Measurements from ENCODE around the gene PKNOX2. TPM values are rescaled to one million over a fixed set of nuclear protein-coding genes. Genes with fewer than 3 reads are reported as not detected.

The PKNOX2 gene
- polyA plus RNA-seq, 2 of the 4 experiments (the other 2 are of a cell fraction), result not detected

DNA sequence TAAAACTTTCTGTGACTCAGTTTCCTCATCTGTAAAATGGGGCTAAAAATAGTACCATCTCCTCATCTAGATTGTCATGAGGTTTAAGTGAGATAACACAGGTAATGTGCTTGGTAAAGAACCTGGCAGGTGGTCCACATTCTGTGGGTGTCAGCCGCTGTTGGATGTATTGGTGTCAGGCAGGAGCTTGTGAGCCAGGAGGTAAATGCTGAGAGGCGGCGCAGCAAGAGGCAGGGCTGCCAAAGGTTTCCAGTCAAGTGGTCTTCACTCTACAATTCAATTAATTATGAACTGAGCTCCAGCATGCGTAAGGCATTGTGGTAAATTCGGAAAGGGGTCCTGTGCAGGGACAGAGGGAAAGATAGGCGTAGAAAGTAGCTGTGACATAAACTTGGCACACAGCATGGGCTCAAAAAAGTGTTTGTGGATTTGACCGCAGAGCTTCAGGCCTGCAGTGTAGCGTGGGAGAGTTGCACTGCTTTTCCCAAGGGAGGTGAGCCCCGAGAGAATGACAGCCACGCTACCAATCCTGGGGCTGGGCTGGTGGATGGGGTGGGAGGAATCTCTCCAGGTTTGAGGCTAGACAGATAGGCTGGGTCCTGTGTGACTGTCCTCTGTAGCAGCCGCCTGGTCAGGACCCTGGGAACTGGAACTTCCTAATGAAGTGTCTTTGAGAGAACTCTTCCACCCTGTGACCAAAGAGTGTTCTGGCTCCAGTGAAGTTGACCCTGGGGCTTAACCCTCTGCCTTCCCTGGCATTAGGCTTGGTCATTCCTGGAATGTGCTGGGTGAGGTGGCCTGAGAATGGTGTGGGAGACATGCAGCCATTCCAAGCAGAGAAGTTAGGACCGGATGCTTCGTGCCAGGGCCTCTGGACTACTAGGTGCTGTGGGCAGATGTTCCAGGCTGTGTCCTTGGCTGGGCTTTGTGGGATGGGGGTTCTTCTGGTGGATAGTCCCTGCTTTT is 209.2 kb downstream of the PKNOX2 start:
- TF ChIP-seq CBX2 (IDR thresholded peaks at IDR 0.05; ENCODE audit: borderline replicate concordance, low read depth), result no peak
- no peak for TF ChIP-seq HEYL (CRISPR knock-in tag; IDR thresholded peaks at IDR 0.05)
- TF ChIP-seq MYC (IDR thresholded peaks at IDR 0.05; ENCODE audit: borderline replicate concordance, low read length), result no peak
- TF ChIP-seq CHD4 (IDR thresholded peaks at IDR 0.05; ENCODE audit: borderline replicate concordance), result no peak
- TF ChIP-seq EHMT2 (IDR thresholded peaks at IDR 0.05; ENCODE audit: low read depth), result no peak
- TF ChIP-seq, protein P1, sequence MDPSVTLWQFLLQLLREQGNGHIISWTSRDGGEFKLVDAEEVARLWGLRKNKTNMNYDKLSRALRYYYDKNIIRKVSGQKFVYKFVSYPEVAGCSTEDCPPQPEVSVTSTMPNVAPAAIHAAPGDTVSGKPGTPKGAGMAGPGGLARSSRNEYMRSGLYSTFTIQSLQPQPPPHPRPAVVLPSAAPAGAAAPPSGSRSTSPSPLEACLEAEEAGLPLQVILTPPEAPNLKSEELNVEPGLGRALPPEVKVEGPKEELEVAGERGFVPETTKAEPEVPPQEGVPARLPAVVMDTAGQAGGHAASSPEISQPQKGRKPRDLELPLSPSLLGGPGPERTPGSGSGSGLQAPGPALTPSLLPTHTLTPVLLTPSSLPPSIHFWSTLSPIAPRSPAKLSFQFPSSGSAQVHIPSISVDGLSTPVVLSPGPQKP (IDR thresholded peaks at IDR 0.05; ENCODE audit: low read depth, low read length), result no peak
- TF ChIP-seq KDM1A (IDR thresholded peaks at IDR 0.05; ENCODE audit: low read depth), result no peak
- no peak for TF ChIP-seq RAD21 (conservative IDR thresholded peaks at IDR 0.05 in 1 of 2, IDR thresholded peaks at IDR 0.05 in 1 of 2)
- TF ChIP-seq ZSCAN20 (CRISPR knock-in tag; IDR thresholded peaks at IDR 0.05), result no peak
- TF ChIP-seq HOXB13 (CRISPR knock-in tag; IDR thresholded peaks at IDR 0.05; ENCODE audit: low read depth), result no peak
- TF ChIP-seq FOSL2 (IDR thresholded peaks at IDR 0.05), result no peak
- no peak for TF ChIP-seq FOSL2 (CRISPR knock-in tag; IDR thresholded peaks at IDR 0.05)
- TF ChIP-seq, protein P2, sequence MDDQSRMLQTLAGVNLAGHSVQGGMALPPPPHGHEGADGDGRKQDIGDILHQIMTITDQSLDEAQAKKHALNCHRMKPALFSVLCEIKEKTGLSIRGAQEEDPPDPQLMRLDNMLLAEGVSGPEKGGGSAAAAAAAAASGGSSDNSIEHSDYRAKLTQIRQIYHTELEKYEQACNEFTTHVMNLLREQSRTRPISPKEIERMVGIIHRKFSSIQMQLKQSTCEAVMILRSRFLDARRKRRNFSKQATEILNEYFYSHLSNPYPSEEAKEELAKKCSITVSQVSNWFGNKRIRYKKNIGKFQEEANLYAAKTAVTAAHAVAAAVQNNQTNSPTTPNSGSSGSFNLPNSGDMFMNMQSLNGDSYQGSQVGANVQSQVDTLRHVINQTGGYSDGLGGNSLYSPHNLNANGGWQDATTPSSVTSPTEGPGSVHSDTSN (IDR thresholded peaks at IDR 0.05), result no peak
- TF ChIP-seq CHD2 (IDR thresholded peaks at IDR 0.05; ENCODE audit: low read length, partially characterized antibody), result no peak
- Histone ChIP-seq H3K9me3 (no peaks in the 10 kb centered on the region), H3K4me2 (no peak overlapping the region), H3K4me3 (no peak overlapping the region), H3K4me1 (no peaks in the 10 kb centered on the region), H3K27ac (no peak overlapping the region)
- ATAC-seq (no peak), FAIRE-seq (no peak), DNase-seq (ENCODE audit: low read depth in 1 of 2, low spot score in 1 of 2) (no peak)
- ChIA-PET POLR2A (no interaction called here), CTCF (interaction anchor here (2.1 to 2.5 kb wide), 2 partner anchors 29 to 31 kb away, joined by 5 to 10 read pairs; no protein-coding TSS in a partner anchor)
- WGBS (ENCODE audit: missing lambda C conversion rate), result 52% methylated on average over 8 of the region's 13 CpGs

DNA sequence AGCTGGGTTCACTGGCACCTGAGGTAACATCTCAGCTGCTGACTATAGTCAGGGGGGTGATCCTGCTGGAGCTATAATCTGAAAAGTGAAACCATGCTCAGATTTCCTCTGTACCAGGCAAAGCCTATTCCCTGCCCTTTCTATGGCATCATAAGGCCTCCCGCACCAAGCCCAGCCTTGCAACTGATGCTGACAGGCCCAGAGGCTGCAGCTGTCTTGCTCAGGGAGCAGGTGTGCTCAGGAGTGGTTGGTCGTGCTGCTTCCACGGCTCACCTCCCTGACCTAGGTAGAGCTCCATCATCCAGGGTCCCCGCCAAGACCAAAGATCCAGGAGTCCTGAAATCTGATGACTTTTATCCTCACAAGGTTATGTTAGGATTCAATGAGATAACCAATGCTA is 209.8 kb downstream of the PKNOX2 start:
- no peak overlapping the region for H3K4me2 ChIP-seq
- H3K27ac ChIP-seq, result no peak overlapping the region
- ChIA-PET POLR2A (no interaction called here), CTCF (interaction anchor here (1.2 to 2.5 kb wide), 2 partner anchors 26 to 30 kb away, joined by 3 to 10 read pairs; no protein-coding TSS in a partner anchor)
- FAIRE-seq (no peak), DNase-seq (ENCODE audit: low read depth in 1 of 2, low spot score in 1 of 2) (no peak), ATAC-seq (no peak)
- TF ChIP-seq FOXS1 (CRISPR knock-in tag; IDR thresholded peaks at IDR 0.05) (no peak), CEBPB (IDR thresholded peaks at IDR 0.05) (no peak), RAD21 (conservative IDR thresholded peaks at IDR 0.05 in 1 of 2, IDR thresholded peaks at IDR 0.05 in 1 of 2) (no peak), NPAS2 (CRISPR knock-in tag; IDR thresholded peaks at IDR 0.05; ENCODE audit: borderline replicate concordance) (no peak), MAZ (IDR thresholded peaks at IDR 0.05; ENCODE audit: borderline replicate concordance, low read depth, low read length) (no peak), ZSCAN20 (CRISPR knock-in tag; IDR thresholded peaks at IDR 0.05) (no peak), RFX5 (IDR thresholded peaks at IDR 0.05) (no peak), HOXA7 (CRISPR knock-in tag; IDR thresholded peaks at IDR 0.05) (no peak)
- no peaks in the 10 kb centered on the region for H3K9me3 ChIP-seq
- WGBS (ENCODE audit: missing lambda C conversion rate), result 41% methylated on average over 4 of the region's 4 CpGs
- no peaks in the 10 kb centered on the region for H3K4me1 ChIP-seq
- no peak overlapping the region for H3K4me3 ChIP-seq

DNA sequence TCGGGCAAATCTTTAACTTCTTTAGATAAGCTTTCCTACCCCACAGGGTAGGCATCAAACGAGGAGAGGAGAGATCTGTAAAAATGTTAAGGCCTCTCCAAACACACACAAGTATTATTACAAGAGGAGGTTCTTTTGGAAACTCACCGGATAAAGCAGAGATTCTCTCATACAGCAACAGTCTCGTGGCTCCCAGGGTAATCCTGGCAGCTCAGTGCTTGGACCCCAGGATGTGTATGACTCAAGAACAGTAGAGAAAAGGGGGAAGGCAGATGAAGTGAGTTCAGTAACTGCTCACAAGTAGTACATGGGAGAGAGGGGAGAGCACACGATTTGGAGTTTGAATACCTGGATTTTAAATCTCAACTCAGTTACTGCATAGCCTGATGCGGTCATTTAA is 210.6 kb downstream of the PKNOX2 start:
- WGBS (ENCODE audit: missing lambda C conversion rate), result 23% methylated on average over 6 of the region's 6 CpGs
- TF ChIP-seq RCOR1 (IDR thresholded peaks at IDR 0.05; ENCODE audit: low read depth, low read length) (no peak), HOXB13 (CRISPR knock-in tag; IDR thresholded peaks at IDR 0.05; ENCODE audit: low read depth) (no peak), JUN (IDR thresholded peaks at IDR 0.05) (no peak), HOXA7 (CRISPR knock-in tag; IDR thresholded peaks at IDR 0.05) (no peak), NPAS2 (CRISPR knock-in tag; IDR thresholded peaks at IDR 0.05; ENCODE audit: borderline replicate concordance) (no peak), HDAC2 (IDR thresholded peaks at IDR 0.05) (no peak), FOSL2 (IDR thresholded peaks at IDR 0.05) (no peak), FOSL2 (CRISPR knock-in tag; IDR thresholded peaks at IDR 0.05) (no peak), FOXS1 (CRISPR knock-in tag; IDR thresholded peaks at IDR 0.05) (no peak), TFCP2L1 (CRISPR knock-in tag; IDR thresholded peaks at IDR 0.05) (no peak), PHF8 (IDR thresholded peaks at IDR 0.05; ENCODE audit: borderline replicate concordance, low read depth) (no peak), CEBPB (IDR thresholded peaks at IDR 0.05) (no peak), FOSB (CRISPR knock-in tag; IDR thresholded peaks at IDR 0.05) (no peak), GATA3 (IDR thresholded peaks at IDR 0.05; ENCODE audit: borderline replicate concordance) (no peak), ZC3H11A (IDR thresholded peaks at IDR 0.05) (no peak)
- TF ChIP-seq, protein P2 (IDR thresholded peaks at IDR 0.05), result no peak
- TF ChIP-seq, protein P3, sequence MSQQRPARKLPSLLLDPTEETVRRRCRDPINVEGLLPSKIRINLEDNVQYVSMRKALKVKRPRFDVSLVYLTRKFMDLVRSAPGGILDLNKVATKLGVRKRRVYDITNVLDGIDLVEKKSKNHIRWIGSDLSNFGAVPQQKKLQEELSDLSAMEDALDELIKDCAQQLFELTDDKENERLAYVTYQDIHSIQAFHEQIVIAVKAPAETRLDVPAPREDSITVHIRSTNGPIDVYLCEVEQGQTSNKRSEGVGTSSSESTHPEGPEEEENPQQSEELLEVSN (IDR thresholded peaks at IDR 0.05; ENCODE audit: borderline replicate concordance, low read depth), result no peak

More for the DNA sequence above, 210.6 kb downstream of the PKNOX2 start:
- ChIA-PET POLR2A (no interaction called here), CTCF (interaction anchor here (1.2 to 2.5 kb wide), 2 partner anchors 27 to 29 kb away, joined by 3 to 10 read pairs; no protein-coding TSS in a partner anchor)
- no peaks in the 10 kb centered on the region for H3K9me3 ChIP-seq
- no peaks in the 10 kb centered on the region for H3K4me1 ChIP-seq
- H3K27ac ChIP-seq, result no peak overlapping the region
- no peak for FAIRE-seq
- no peak for DNase-seq (ENCODE audit: low read depth in 1 of 2, low spot score in 1 of 2)
- ATAC-seq, result no peak
- H3K4me3 ChIP-seq, result no peak overlapping the region
- no peak overlapping the region for H3K4me2 ChIP-seq

All from A549 (cell line).